Left ventricle myocardium inferior (tissue), 1 donor: ENCODE measurements around the gene SH3RF1. TPM values are rescaled to one million over a fixed set of nuclear protein-coding genes. Genes with fewer than 3 reads are reported as not detected.

Experiments used
- DNase-seq: peaks from one replicate; pipeline ENCODE4 v3.0.0-alpha.2; 2020
- H3K27ac ChIP-seq: fragments of 200-600 bp; replicated peaks from 2 replicates; pipeline ENCODE4 v1.8.0; 2021
- H3K27me3 ChIP-seq: fragments of 200-600 bp; 2 replicates; pipeline ENCODE4 v1.8.0; 2021; ENCODE audit warnings: low read depth
- H3K36me3 ChIP-seq: fragments of 200-600 bp; 2 replicates; pipeline ENCODE4 v1.8.0; 2021
- H3K4me1 ChIP-seq: fragments of 200-600 bp; 2 replicates; pipeline ENCODE4 v1.8.0; 2021
- H3K4me3 ChIP-seq: fragments of 200-600 bp; 2 replicates; pipeline ENCODE4 v1.8.0; 2021; ENCODE audit warnings: mild to moderate bottlenecking, moderate library complexity
- H3K9me3 ChIP-seq: fragments of 200-600 bp; replicated peaks from 2 replicates; pipeline ENCODE4 v1.8.0; 2021
- intact Hi-C: fragments of 100-400 bp; cut with micrococcal nuclease; formaldehyde crosslinking; loops from one replicate; pipeline ENCODE4 v1.11.0; 2022
- total RNA-seq: library from RNA; stranded (reverse); fragmentation: NEBNext Ultra II Directional; extraction: Animal tissue kit (Norgen Biotek cat#: 25700); gene quantifications from one replicate; pipeline ENCODE4 v1.2.1, GENCODE V29; 2021
- TF ChIP-seq, protein P1 (sequence below): fragments of 200-600 bp; IDR thresholded peaks from 2 replicates; pipeline ENCODE4 v1.8.0; 2021; ENCODE audit warnings: antibody characterized with exemption, mild to moderate bottlenecking, borderline replicate concordance
- donor health status: DM: no; HTN: yes; CAD: no; lungs with severe emphysema.

SH3RF1 gene
- total RNA-seq, 1 donor from 2014 or later = 8.8 TPM

DNA sequence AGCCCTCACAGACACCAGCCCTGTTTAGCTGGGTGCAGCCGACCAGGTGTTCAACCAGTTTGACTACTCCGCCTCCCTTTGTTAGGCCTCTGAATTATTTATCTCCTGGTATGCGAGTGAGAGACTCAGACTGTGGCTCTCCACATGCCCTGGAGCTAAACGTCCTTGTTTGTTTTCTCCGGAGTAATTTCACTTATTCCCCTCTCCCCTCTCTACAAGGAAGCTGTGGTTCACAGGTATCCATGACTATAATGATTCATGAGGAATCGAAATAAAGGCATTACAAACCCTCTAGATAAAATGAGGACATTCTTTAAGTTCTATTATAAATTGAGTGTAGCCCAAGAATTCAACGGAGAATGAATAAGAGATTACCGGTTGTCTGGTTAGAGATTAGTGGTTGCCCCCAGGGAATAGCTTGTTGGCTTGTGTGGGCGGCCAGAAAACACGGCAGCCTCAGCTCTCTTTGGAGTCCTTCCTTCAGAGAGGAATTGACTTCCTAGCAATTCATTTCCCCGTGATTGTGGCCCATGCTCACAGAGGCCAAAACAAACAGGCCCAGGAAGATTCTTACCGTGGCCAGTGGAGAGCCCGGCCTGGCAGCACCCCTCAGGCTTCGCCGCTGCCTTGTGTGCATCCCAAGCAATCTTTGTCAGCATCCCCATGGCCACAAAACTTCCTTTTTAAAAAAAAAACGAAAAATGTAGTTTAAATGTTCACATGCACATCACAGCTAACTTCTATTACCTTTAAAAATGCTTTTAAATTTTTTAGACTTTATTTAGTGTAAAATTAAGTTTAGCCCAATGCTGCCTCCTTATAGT is 200.5 kb downstream of the SH3RF1 start:
- no peaks in the 10 kb centered on the region for H3K27me3 ChIP-seq
- H3K4me3 ChIP-seq = no peak overlapping the region
- H3K27ac ChIP-seq = peak overlapping the region; percentile 70
- peak; percentile 29 for DNase-seq
- intact Hi-C loops = no loop called here
- TF ChIP-seq, protein P1, sequence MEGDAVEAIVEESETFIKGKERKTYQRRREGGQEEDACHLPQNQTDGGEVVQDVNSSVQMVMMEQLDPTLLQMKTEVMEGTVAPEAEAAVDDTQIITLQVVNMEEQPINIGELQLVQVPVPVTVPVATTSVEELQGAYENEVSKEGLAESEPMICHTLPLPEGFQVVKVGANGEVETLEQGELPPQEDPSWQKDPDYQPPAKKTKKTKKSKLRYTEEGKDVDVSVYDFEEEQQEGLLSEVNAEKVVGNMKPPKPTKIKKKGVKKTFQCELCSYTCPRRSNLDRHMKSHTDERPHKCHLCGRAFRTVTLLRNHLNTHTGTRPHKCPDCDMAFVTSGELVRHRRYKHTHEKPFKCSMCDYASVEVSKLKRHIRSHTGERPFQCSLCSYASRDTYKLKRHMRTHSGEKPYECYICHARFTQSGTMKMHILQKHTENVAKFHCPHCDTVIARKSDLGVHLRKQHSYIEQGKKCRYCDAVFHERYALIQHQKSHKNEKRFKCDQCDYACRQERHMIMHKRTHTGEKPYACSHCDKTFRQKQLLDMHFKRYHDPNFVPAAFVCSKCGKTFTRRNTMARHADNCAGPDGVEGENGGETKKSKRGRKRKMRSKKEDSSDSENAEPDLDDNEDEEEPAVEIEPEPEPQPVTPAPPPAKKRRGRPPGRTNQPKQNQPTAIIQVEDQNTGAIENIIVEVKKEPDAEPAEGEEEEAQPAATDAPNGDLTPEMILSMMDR = no peak
- H3K9me3 ChIP-seq = no peaks in the 10 kb centered on the region
- no peaks in the 10 kb centered on the region for H3K36me3 ChIP-seq
- H3K4me1 ChIP-seq = peaks cover 14% of the 10 kb centered on the region

DNA sequence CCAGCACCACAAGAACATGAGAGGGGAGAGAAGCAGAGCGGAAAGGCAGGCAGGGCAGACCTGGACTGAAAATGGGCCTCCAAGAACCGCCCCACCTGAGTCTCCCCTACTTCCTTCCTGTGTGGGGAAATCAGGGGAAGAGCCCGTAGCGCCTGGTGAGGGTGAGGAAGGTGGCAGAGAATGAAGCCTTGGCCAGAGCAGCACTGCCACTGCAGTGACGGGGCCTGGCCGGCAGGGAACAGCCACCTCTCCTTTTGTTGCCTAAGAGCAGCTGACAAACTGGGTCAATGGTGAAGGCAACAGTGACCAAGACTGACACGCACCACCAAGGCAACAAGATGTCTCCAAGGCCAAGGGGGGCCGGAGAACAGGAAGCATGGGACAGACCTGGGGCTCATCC is 202.3 kb downstream of the SH3RF1 start:
- Histone ChIP-seq H3K27ac (peak overlapping the region; percentile 19), H3K4me3 (no peak overlapping the region), H3K27me3 (no peaks in the 10 kb centered on the region), H3K9me3 (no peaks in the 10 kb centered on the region), H3K4me1 (peaks cover 27% of the 10 kb centered on the region), H3K36me3 (no peaks in the 10 kb centered on the region)
- intact Hi-C loops = no loop called here
- DNase-seq = no peak
- TF ChIP-seq, protein P1 = no peak

DNA sequence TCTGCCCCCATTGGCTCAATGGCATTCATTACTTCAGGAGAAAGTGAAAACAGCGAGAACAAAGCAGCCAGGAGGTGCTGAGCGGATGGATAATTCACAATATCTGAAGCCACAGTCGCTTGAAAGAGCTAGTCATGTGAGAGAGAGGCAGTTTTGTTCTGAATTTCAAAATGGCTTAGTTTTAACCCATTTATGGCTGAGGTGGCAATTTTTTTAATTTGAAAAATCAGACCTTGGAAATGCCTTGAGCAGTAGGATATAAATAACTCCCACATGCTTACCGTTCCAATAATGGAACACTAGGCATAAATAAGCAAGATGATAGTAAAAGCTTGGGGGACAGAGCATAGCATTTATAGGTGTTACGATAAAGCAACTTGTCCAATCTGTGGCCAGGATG is 203.8 kb downstream of the SH3RF1 start:
- Histone ChIP-seq H3K4me1 (peaks cover 42% of the 10 kb centered on the region), H3K36me3 (no peaks in the 10 kb centered on the region), H3K4me3 (no peak overlapping the region), H3K27ac (no peak overlapping the region), H3K9me3 (no peaks in the 10 kb centered on the region), H3K27me3 (no peaks in the 10 kb centered on the region)
- no peak for DNase-seq
- TF ChIP-seq, protein P1 = no peak
- intact Hi-C loops = no loop called here

DNA sequence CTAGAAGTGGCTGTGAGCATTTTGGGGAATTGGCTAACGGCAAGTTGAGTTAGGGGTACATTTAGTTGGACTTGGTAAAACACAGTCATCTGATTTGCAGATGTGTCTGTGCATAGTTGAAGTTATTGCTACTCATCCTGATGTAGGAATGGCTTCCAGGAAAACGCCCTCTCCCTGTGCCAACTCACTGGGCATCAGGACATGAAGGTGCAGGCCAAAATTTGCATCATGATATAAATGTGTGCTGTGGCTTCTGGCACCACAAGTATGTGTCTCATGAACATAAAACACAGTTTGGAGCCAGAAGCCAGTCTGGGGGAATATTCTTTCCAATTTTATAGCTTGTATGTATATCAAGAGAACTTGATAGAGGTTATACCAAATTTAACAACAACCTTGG is 206.5 kb downstream of the SH3RF1 start:
- no peak overlapping the region for H3K4me3 ChIP-seq

DNA sequence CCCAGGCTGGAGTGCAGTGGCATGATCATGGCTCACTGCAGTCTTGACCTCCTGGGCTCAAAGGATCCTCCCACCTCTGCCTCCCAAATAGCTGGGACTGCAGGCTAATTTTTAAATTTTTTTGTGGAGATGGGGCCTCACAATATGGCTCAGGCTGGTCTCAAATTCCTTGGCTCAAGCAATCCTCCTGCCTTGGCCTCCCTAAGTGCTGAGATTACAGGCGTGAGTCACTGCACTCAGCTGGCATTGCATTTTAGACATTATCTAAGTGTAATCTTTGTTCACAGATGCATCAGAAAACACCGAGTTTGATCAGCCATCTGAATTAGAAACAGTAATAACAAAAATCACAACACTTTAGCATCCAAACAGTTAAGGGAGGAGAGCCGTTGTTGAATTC is 207.3 kb downstream of the SH3RF1 start:
- H3K9me3 ChIP-seq = no peaks in the 10 kb centered on the region
- peak overlapping the region; percentile 91 for H3K27ac ChIP-seq
- DNase-seq = no peak
- H3K27me3 ChIP-seq = no peaks in the 10 kb centered on the region
- no peaks in the 10 kb centered on the region for H3K36me3 ChIP-seq
- TF ChIP-seq, protein P1 = no peak
- intact Hi-C loops = no loop called here
- H3K4me3 ChIP-seq = no peak overlapping the region
- H3K4me1 ChIP-seq = peaks cover 61% of the 10 kb centered on the region

More for the DNA sequence above, 206.5 kb downstream of the SH3RF1 start:
- TF ChIP-seq, protein P1 = no peak
- no peaks in the 10 kb centered on the region for H3K36me3 ChIP-seq
- DNase-seq = no peak
- no peaks in the 10 kb centered on the region for H3K9me3 ChIP-seq
- H3K27me3 ChIP-seq = no peaks in the 10 kb centered on the region
- H3K4me1 ChIP-seq = peaks cover 52% of the 10 kb centered on the region
- no peak overlapping the region for H3K27ac ChIP-seq
- intact Hi-C loops = no loop called here
